T-cell (primary cell): ENCODE measurements around the gene ACIN1. TPM values are rescaled to one million over a fixed set of nuclear protein-coding genes. Genes with fewer than 3 reads are reported as not detected.

Experiments
- ATAC-seq, 4 experiments: fragments of 200-7000 bp in 3 of 4; fragments of 150-1000 bp in 1 of 4; cut with Tn5 transposase; replicated peaks in 1 of 4; 1 replicate in 3 of 4; 2 replicates in 1 of 4; pipeline ENCODE4 v1.10.0; 2021; ENCODE audit warnings: moderate library complexity in 3 of 4, mild to moderate bottlenecking in 2 of 4, moderate number of reproducible peaks in 1 of 4
- CTCF ChIA-PET, 2 donors: fragments of 300-600 bp; sonication (Branson Sonifier 250); formaldehyde crosslinking; loops; one replicate each; lab custom pipeline; 2022; ENCODE audit warnings: antibody characterized with exemption in 2 of 2; lab: Charles Lee
- POLR2A ChIA-PET, 2 donors: fragments of 300-600 bp; sonication (Branson Sonifier 250); formaldehyde crosslinking; loops; one replicate each; lab custom pipeline; 2022; ENCODE audit warnings: antibody characterized with exemption in 2 of 2; lab: Charles Lee
- DNase-seq, 35 experiments: peaks; one replicate each; pipeline versions ENCODE4 v3.0.0 to v3.0.0-alpha.2; 2013 to 2023
- H3K27ac ChIP-seq: one replicate; pipeline ENCODE4 v1.5.1; 2013; ENCODE audit warnings: low read length
- H3K27me3 ChIP-seq, 2 experiments: replicated peaks in 1 of 2; 1 replicate in 1 of 2; 2 replicates in 1 of 2; pipeline versions ENCODE4 v1.6.1 to v1.7.0; 2013; ENCODE audit warnings: low read length in 1 of 2, mixed read lengths in 1 of 2; ENCODE audit not compliant: control insufficient read depth in 2 of 2, insufficient read depth in 2 of 2; ENCODE audit errors: extremely low read depth in 1 of 2
- H3K36me3 ChIP-seq, 2 donors: 1 replicate in 1 of 2; 2 replicates in 1 of 2; pipeline versions ENCODE4 v1.6.1 to v1.7.0; 2013; ENCODE audit warnings: low read length in 1 of 2; ENCODE audit not compliant: control insufficient read depth in 2 of 2, insufficient read depth in 1 of 2; ENCODE audit errors: extremely low read depth in 1 of 2
- H3K4me1 ChIP-seq, 2 experiments: 1 replicate in 1 of 2; 2 replicates in 1 of 2; pipeline versions ENCODE4 v1.6.1 to v1.7.0; 2013; ENCODE audit warnings: low read length in 2 of 2, mixed read lengths in 1 of 2; ENCODE audit not compliant: insufficient read depth in 2 of 2, control insufficient read depth in 1 of 2; ENCODE audit errors: extremely low read depth in 1 of 2
- H3K4me3 ChIP-seq, 2 donors: 1 replicate in 1 of 2; 2 replicates in 1 of 2; pipeline versions ENCODE4 v1.5.1 to v1.7.0; 2013; ENCODE audit warnings: mild to moderate bottlenecking in 2 of 2, low read length in 1 of 2, moderate library complexity in 1 of 2; ENCODE audit not compliant: control insufficient read depth in 1 of 2; ENCODE audit errors: extremely low read depth in 1 of 2
- H3K9me3 ChIP-seq: 2 replicates; pipeline ENCODE4 v1.7.0; 2013
- H3K27ac Mint-ChIP-seq, 2 donors: one replicate each; pipeline ENCODE4 v1.8.0; 2020 to 2021; ENCODE audit warnings: mild to moderate bottlenecking in 2 of 2, mixed read lengths in 2 of 2
- H3K27me3 Mint-ChIP-seq, 2 donors: one replicate each; pipeline ENCODE4 v1.8.0; 2021 to 2022; ENCODE audit warnings: mixed read lengths in 2 of 2
- H3K36me3 Mint-ChIP-seq: one replicate; pipeline ENCODE4 v1.8.0; 2021; ENCODE audit warnings: mixed read lengths
- H3K4me1 Mint-ChIP-seq, 3 donors: one replicate each; pipeline ENCODE4 v1.8.0; 2020 to 2022; ENCODE audit warnings: mixed read lengths in 3 of 3, mild to moderate bottlenecking in 1 of 3
- H3K4me3 Mint-ChIP-seq, 3 donors: one replicate each; pipeline ENCODE4 v1.8.0; 2020 to 2022; ENCODE audit warnings: mild to moderate bottlenecking in 3 of 3, mixed read lengths in 3 of 3, moderate library complexity in 3 of 3
- H3K9me3 Mint-ChIP-seq, 3 donors: one replicate each; pipeline ENCODE4 v1.8.0; 2020 to 2022; ENCODE audit warnings: mixed read lengths in 3 of 3
- WGBS: methylation state at CpG from one replicate; pipeline ENCODE4 v1.1.5; 2013; ENCODE audit warnings: missing lambda C conversion rate; ENCODE audit not compliant: insufficient coverage; 5-methylcytosine and 5-hydroxymethylcytosine counted together
- total RNA-seq, 35 experiments: library from RNA in 6 of 35; stranded (reverse) in 6 of 35; fragments of 120-200 nt in 1 of 35; gene quantifications; one replicate each; pipeline versions ENCODE4 v1.2.1 to v1.2.4 and lab custom pipeline; 2013 to 2026

The ACIN1 gene
- total RNA-seq, 5 donors from 2014 or later (not counting 1 experiment from before 2014, with no cell fraction given), result 277 to 326 (median 290) TPM

- H3K4me3 Mint-ChIP-seq, result no peak overlapping the region
- H3K4me1 Mint-ChIP-seq, result peaks cover 10 to 15% (median 11%) of the 10 kb centered on the region in 3 donors
- peak in 3 of 4 experiments; percentile 63 to 75 (median 67) for ATAC-seq
- Histone ChIP-seq H3K27ac (no peak overlapping the region), H3K4me3 (no peak overlapping the region), H3K36me3 (peaks cover 17 to 96% of the 10 kb centered on the region in 2 donors), H3K4me1 (peaks cover 1 to 4% of the 10 kb centered on the region in 2 experiments), H3K27me3 (no peaks in the 10 kb centered on the region), H3K9me3 (no peaks in the 10 kb centered on the region)
- no peaks in the 10 kb centered on the region for H3K27me3 Mint-ChIP-seq
- H3K9me3 Mint-ChIP-seq, result no peaks in the 10 kb centered on the region
- peaks cover 61% of the 10 kb centered on the region for H3K36me3 Mint-ChIP-seq
- no CpG with 5 or more reads among the region's 5 CpGs for WGBS
- ChIA-PET POLR2A (interaction anchor here (0.6 to 1.3 kb wide), 4 partner anchors 8 to 18 kb away, joined by 4 to 9 read pairs (median 6); partner anchors contain the start of genes ACIN1 (in 1 of the 2) and C14orf119 (in 1 of the 2)), CTCF (interaction anchor here (0.6 to 4.6 kb wide), 27 partner anchors 8 to 1804 kb away, joined by 3 to 34 read pairs (median 5); partner anchors contain the start of genes ACIN1 (in 1 of the 2), C14orf119 (in 1 of the 2), CEBPE (in 1 of the 2) and DAD1 (in 1 of the 2))
- peak overlapping the region in 1 of 2 donors; percentile 34 for H3K27ac Mint-ChIP-seq
- DNase-seq, result peak in 5 of 35 experiments; percentile 32 to 67 (median 35)
These were observed 18.0 kb downstream of the ACIN1 start for GRCh38 chr14:23076785-23077408.

- no peak overlapping the region for H3K27ac Mint-ChIP-seq
- CTCF ChIA-PET, result interaction anchor here in 1 of 2 donors (0.8 to 4.6 kb wide), 2 partner anchors 20 to 113 kb away, joined by 3 to 34 read pairs; partner anchors contain the start of genes ACIN1 and C14orf119
- no peak for DNase-seq
- H3K27me3 Mint-ChIP-seq, result no peaks in the 10 kb centered on the region
- no peaks in the 10 kb centered on the region for H3K9me3 ChIP-seq
- no CpG with 5 or more reads among the region's 1 CpG for WGBS
- H3K4me3 ChIP-seq, result no peak overlapping the region
- H3K36me3 ChIP-seq, result peaks cover 17 to 77% of the 10 kb centered on the region in 2 donors
- H3K27me3 ChIP-seq, result no peaks in the 10 kb centered on the region
- no peak overlapping the region for H3K27ac ChIP-seq
- peaks cover 12 to 22% of the 10 kb centered on the region in 2 experiments for H3K4me1 ChIP-seq
- peaks cover 21 to 33% (median 27%) of the 10 kb centered on the region in 3 donors for H3K4me1 Mint-ChIP-seq
- no peak for ATAC-seq
- peaks cover 50% of the 10 kb centered on the region for H3K36me3 Mint-ChIP-seq
- H3K4me3 Mint-ChIP-seq, result no peak overlapping the region
- POLR2A ChIA-PET, result interaction anchor here in 1 of 2 donors (0.8 kb wide), 1 partner anchor 112 kb away, joined by 3 read pairs; no protein-coding TSS in a partner anchor
- H3K9me3 Mint-ChIP-seq, result no peaks in the 10 kb centered on the region
These were observed 20.0 kb downstream of the ACIN1 start for GRCh38 chr14:23074906-23075305.

- ChIA-PET CTCF (interaction anchor here (0.6 to 3.3 kb wide), 13 partner anchors 14 to 502 kb away, joined by 3 to 39 read pairs (median 3); partner anchors contain the start of genes ACIN1 (in 1 of the 2), C14orf119 (in 1 of the 2) and PRMT5 (in 1 of the 2)), POLR2A (interaction anchor here (0.6 to 1.5 kb wide), 6 partner anchors 10 to 65 kb away, joined by 3 to 9 read pairs (median 3); partner anchors contain the start of genes ACIN1 (in 2 of the 2) and C14orf119 (in 1 of the 2))
- H3K36me3 Mint-ChIP-seq, result peaks cover 36% of the 10 kb centered on the region
- peaks cover 24 to 72% of the 10 kb centered on the region in 2 donors for H3K36me3 ChIP-seq
- WGBS, result 96% methylated on average over 2 of the region's 5 CpGs
- H3K27ac ChIP-seq, result peak overlapping the region; percentile 40
- no peaks in the 10 kb centered on the region for H3K9me3 ChIP-seq
- no peak for ATAC-seq
- H3K4me1 Mint-ChIP-seq, result peaks cover 28 to 42% (median 38%) of the 10 kb centered on the region in 3 donors
- DNase-seq, result peak in 1 of 35 experiments; percentile 3
- H3K4me3 Mint-ChIP-seq, result peak overlapping the region; percentile 88 to 94 (median 93)
- no peaks in the 10 kb centered on the region for H3K9me3 Mint-ChIP-seq
- peak overlapping the region; percentile 91 to 96 for H3K27ac Mint-ChIP-seq
- no peaks in the 10 kb centered on the region for H3K27me3 ChIP-seq
- peaks cover 12 to 35% of the 10 kb centered on the region in 2 experiments for H3K4me1 ChIP-seq
- H3K27me3 Mint-ChIP-seq, result no peaks in the 10 kb centered on the region
- H3K4me3 ChIP-seq, result no peak overlapping the region
These were observed 22.9 kb downstream of the ACIN1 start for GRCh38 chr14:23071921-23072539.

- ATAC-seq, result peak; percentile 89 to 94 (median 92)
- peaks cover 25 to 72% of the 10 kb centered on the region in 2 donors for H3K36me3 ChIP-seq
- H3K27me3 ChIP-seq, result no peaks in the 10 kb centered on the region
- Mint-ChIP-seq H3K36me3 (peaks cover 31% of the 10 kb centered on the region), H3K4me3 (peak overlapping the region; percentile 88 to 94 (median 93)), H3K27me3 (no peaks in the 10 kb centered on the region), H3K27ac (peak overlapping the region; percentile 91 to 96), H3K9me3 (no peaks in the 10 kb centered on the region), H3K4me1 (peaks cover 28 to 42% (median 38%) of the 10 kb centered on the region in 3 donors)
- 2% methylated on average over 10 of the region's 14 CpGs for WGBS
- no peaks in the 10 kb centered on the region for H3K9me3 ChIP-seq
- CTCF ChIA-PET, result interaction anchor here (0.6 to 3.3 kb wide), 22 partner anchors 11 to 501 kb away, joined by 3 to 39 read pairs (median 3); partner anchors contain the start of genes ACIN1 (in 1 of the 2), C14orf119 (in 1 of the 2), PABPN1 (in 1 of the 2) and PRMT5 (in 1 of the 2)
- peak overlapping the region; percentile 40 for H3K27ac ChIP-seq
- H3K4me1 ChIP-seq, result peaks cover 12 to 36% of the 10 kb centered on the region in 2 experiments
- peak overlapping the region; percentile 56 to 84 for H3K4me3 ChIP-seq
- POLR2A ChIA-PET, result interaction anchor here (0.6 to 1.5 kb wide), 8 partner anchors 11 to 255 kb away, joined by 3 to 9 read pairs (median 3); partner anchors contain the start of genes ACIN1 (in 2 of the 2) and C14orf119 (in 1 of the 2)
- DNase-seq, result peak; percentile 48 to 83 (median 72)
These were observed 23.6 kb downstream of the ACIN1 start for GRCh38 chr14:23071244-23071920.

GRCh38 chr14:23070262-23071129, 24.4 kb downstream of the ACIN1 start:
- peaks cover 17 to 72% of the 10 kb centered on the region in 2 donors for H3K36me3 ChIP-seq
- H3K27ac ChIP-seq, result peak overlapping the region; percentile 40
- no peak for ATAC-seq
- H3K27me3 Mint-ChIP-seq, result no peaks in the 10 kb centered on the region
- ChIA-PET CTCF (interaction anchor here (0.6 to 3.3 kb wide), 20 partner anchors 10 to 501 kb away, joined by 3 to 39 read pairs (median 3); partner anchors contain the start of genes ACIN1 (in 1 of the 2), C14orf119 (in 1 of the 2), PABPN1 (in 1 of the 2) and PRMT5 (in 1 of the 2)), POLR2A (interaction anchor here (0.5 to 1.5 kb wide), 4 partner anchors 24 to 256 kb away, joined by 3 to 9 read pairs (median 6); partner anchors contain the start of genes ACIN1 (in 1 of the 2) and C14orf119 (in 1 of the 2))
- H3K4me3 Mint-ChIP-seq, result peak overlapping the region; percentile 88 to 94 (median 93)
- H3K9me3 Mint-ChIP-seq, result no peaks in the 10 kb centered on the region
- peak in 1 of 35 experiments; percentile 4 for DNase-seq
- H3K4me3 ChIP-seq, result peak overlapping the region; percentile 56 to 84
- 67% methylated on average over 2 of the region's 10 CpGs for WGBS
- H3K9me3 ChIP-seq, result no peaks in the 10 kb centered on the region
- peaks cover 35 to 47% (median 41%) of the 10 kb centered on the region in 3 donors for H3K4me1 Mint-ChIP-seq
- peak overlapping the region; percentile 91 to 96 for H3K27ac Mint-ChIP-seq
- H3K36me3 Mint-ChIP-seq, result peaks cover 31% of the 10 kb centered on the region
- H3K27me3 ChIP-seq, result no peaks in the 10 kb centered on the region
- H3K4me1 ChIP-seq, result peaks cover 12 to 37% of the 10 kb centered on the region in 2 experiments
